HG03432 (cell line): ENCODE measurements around the gene SFT2D3.
A peak's percentile ranks its signal among the peaks of the same experiment; 100 is the strongest.

Source experiments
- ATAC-seq: cut with Tn5 transposase; IDR thresholded peaks from one replicate; pipeline ENCODE4 v1.9.1; 2021; ENCODE audit warnings: mild to moderate bottlenecking, moderate library complexity; ENCODE audit not compliant: unreplicated experiment

SFT2D3 gene

DNA sequence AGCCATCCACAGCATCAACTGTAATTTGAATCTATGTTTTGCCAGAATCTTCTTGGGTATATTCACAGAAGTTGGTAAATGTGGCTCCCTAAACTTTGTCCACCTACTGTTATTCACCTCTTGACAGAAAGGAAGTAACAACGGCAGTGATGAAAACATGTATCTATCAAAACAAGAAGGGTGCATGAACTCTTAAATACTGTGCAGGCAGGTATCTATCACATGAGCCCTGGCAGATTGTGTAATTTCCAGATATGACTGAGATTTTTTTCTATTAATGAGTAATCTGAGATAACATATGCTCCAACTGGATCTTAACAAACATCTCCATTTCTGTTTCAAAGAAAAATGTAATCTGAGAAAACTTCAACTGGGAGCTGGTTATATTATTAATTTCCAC, 36.6 kb downstream of the SFT2D3 start:
- ATAC-seq = no peak

- no peak for ATAC-seq
These were observed 38.5 kb downstream of the SFT2D3 start for GRCh38 chr2:127739800-127740199.

- ATAC-seq = no peak
These were observed 39.5 kb downstream of the SFT2D3 start for GRCh38 chr2:127740665-127741288.

- ATAC-seq = no peak
These were observed 42.3 kb downstream of the SFT2D3 start for GRCh38 chr2:127743477-127744026.

DNA sequence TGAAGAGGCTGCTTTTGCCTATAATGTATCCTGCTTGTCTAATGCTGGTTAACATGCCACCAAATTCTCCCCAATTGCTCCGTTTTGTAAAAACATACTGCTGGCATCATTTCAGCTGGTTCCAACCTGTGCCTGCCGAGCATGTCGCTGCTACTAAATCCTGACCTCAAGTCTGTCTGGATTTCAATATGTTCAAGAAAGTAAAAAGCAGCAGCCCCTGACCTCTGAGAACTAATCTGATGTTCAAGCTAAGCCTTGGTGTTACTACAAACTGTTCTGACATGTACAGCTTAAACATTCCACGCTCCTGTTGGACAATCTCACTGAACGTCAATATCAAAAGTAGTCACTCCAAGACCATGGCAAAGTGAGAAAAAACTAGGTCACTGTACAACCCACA, 46.3 kb downstream of the SFT2D3 start:
- no peak for ATAC-seq

DNA sequence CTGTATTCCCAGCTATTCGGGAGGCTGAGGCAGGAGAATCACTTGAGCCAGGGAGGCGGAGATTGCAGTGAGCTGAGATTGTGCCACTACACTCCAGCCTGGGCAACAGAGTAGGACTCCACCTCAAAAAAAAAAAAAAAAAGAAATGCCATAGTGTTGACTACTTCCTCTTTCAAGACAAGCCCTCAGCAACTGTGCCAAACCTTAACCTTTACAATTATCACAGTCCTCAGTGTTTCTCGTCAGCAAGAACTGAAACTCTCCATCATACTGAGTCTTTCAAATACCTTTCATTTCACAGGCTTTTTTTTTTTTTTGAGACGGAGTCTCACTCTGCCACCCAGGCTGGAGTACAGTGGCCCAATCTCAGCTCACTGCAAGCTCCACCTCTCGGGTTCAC, 48.2 kb downstream of the SFT2D3 start:
- peak; percentile 99 for ATAC-seq

- no peak for ATAC-seq
These were observed 52.1 kb downstream of the SFT2D3 start for GRCh38 chr2:127753374-127753773.

- no peak for ATAC-seq
These were observed 52.9 kb downstream of the SFT2D3 start for GRCh38 chr2:127754186-127754585.
